ENCODE data around the gene ROR1.
"Not testable (repeated sequence)": the region's sequence is repeated elsewhere in the genome, so short reads cannot be mapped to it uniquely, and the experiment has no call there.

Gene ROR1

DNA sequence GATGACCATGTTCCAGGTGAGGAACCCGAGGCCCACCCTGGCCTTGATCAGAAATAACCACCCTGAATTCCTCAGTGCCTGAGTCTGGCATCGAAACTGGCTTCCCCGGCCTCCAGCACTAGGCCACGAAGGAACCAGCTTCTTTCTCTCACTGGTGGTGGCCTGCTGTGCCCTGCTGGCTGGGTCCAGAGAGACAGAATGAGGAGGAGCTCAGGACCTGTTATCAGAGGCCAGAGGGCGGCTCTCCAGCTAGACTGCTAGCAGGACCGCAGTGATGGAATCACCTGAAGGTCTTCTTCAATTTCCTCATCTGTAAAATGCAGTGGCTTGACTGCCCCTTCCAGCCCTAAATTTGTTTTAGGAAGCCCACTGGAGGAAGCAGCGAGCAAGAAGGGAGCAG, 20.5 kb downstream of the ROR1 start:
- no peak for TF ChIP-seq ZNF274 (IDR thresholded peaks at IDR 0.05; ENCODE audit: low read depth, low read length)
- no peak overlapping the region for H3K4me3 ChIP-seq (ENCODE audit: low read length)

DNA sequence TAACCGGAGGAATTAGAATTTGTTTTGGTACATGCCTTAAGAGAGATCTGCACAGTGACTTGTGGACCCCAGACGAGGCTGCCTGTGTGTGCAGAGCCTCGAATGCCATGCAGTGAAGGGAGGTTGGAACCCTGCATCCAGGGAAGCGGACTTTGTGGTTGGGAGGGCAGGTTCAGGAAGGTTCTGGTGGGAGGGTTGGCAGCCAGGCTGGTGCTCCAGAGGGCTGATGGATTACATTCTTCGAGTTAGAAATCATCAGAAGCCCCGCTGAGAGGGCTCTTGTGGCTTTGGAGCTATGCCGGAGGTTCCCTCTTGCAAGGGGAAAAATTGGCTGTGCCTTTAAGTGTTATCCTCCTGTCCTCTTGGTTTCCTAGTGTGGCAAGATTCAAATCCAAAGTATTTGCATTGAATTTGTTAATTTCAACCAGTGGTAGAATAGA, 21.1 kb downstream of the ROR1 start:
- no peak overlapping the region for H3K4me3 ChIP-seq (ENCODE audit: low read length)
- TF ChIP-seq ZNF274 (IDR thresholded peaks at IDR 0.05; ENCODE audit: low read depth, low read length) = no peak

DNA sequence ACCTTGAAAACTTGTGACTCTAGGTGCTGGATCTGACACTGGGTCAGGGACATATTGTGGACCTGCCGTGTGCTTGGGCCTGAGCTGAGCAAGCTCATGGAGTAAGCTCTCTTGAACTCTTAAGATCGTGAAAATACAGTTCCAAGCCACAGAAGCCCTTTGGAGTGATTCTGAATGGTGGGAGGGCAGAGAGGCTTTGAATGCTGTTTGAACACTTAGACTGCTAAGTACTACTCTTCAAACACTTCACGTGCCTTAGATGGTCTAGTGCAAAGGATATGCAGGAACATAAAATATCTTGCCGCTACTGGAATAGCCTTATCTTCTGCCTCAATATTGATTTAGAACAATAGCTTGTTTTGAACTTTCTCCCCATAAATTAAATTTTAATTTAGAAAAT, 21.6 kb downstream of the ROR1 start:
- no peak for TF ChIP-seq ZNF274 (IDR thresholded peaks at IDR 0.05; ENCODE audit: low read depth, low read length)
- H3K4me3 ChIP-seq (ENCODE audit: low read length) = no peak overlapping the region

DNA sequence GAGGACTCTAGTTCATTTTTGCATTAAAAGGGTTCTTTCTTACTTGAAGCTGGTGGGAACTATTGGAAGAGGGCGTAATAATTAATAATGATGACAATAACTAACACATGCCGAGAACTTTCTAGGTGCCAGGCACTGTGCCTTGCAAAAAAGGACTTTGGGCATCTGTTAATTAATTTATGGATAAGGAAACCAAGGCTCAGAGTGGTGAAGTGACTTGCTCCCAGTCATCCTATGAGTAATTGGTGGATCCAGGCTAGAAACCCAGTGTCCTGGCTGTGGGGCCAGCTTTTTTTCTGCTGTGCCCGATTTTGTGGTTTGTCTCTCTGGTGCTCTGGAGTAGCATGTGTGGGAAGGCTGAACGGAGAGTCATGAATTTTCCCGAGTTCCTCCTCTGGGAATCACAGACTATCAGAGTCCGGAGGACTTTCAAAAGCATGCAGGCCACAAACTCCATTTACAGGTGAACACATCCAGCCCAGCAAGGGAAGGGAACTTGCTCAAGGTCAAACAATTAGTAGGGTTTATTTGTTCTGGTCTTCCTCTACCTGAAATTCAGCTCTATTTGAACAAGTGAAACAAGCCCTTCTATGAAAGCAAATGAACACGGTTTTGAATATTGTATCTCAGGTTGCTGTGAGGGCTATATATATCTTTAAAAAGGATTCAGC, 23.4 kb downstream of the ROR1 start:
- H3K4me3 ChIP-seq (ENCODE audit: low read length) = no peak overlapping the region
- TF ChIP-seq ZNF274 (IDR thresholded peaks at IDR 0.05; ENCODE audit: low read depth, low read length) = no peak

GRCh38 chr1:63798284-63798683, 24.5 kb downstream of the ROR1 start:
- no peak overlapping the region for H3K4me3 ChIP-seq (ENCODE audit: low read length)
- TF ChIP-seq ZNF274 (IDR thresholded peaks at IDR 0.05; ENCODE audit: low read depth, low read length) = no peak

DNA sequence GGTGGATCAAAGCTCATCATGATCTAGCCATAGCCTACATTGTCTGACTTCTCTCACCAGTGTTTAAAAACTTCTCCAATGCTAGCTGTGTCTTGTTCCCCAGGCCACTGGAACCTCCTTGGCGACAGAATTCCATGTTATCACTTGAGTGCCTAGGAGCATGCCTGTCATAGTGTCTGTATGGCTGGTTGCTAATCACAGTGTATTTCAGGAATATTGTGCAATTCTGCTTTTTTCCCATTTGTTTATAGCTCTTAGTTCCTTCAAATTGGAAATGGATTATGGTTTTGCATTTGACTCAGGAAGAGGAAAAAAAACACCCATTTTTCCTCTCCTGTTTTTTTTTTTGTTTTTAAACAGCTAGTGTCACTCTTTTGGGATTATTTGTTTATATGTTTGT, 25.5 kb downstream of the ROR1 start:
- TF ChIP-seq ZNF274 (IDR thresholded peaks at IDR 0.05; ENCODE audit: low read depth, low read length) = no peak
- no peak overlapping the region for H3K4me3 ChIP-seq (ENCODE audit: low read length)

DNA sequence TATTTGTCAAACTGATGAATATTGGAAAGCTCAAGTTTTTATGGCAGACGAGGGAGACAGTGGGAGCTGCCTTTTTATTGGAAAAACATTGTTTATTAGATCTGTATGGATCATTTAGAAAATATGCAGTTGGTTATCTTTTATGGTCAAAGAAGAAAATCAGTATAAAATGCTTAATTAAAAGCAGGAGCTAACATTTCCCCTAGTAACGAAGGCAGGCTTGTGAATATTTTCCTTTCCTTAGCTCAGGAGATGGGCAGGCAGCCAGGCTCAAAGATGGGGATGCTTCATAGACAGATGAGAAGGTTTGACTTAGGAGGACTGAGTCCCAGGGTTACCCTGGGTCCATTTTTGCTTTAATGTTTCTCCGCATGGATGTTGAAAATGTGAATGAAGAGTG, 26.0 kb downstream of the ROR1 start:
- TF ChIP-seq ZNF274 (IDR thresholded peaks at IDR 0.05; ENCODE audit: low read depth, low read length) = no peak
- no peak overlapping the region for H3K4me3 ChIP-seq (ENCODE audit: low read length)

GRCh38 chr1:63802109-63802508, 28.3 kb downstream of the ROR1 start:
- no peak for TF ChIP-seq ZNF274 (IDR thresholded peaks at IDR 0.05; ENCODE audit: low read depth, low read length)
- H3K4me3 ChIP-seq (ENCODE audit: low read length) = no peak overlapping the region

DNA sequence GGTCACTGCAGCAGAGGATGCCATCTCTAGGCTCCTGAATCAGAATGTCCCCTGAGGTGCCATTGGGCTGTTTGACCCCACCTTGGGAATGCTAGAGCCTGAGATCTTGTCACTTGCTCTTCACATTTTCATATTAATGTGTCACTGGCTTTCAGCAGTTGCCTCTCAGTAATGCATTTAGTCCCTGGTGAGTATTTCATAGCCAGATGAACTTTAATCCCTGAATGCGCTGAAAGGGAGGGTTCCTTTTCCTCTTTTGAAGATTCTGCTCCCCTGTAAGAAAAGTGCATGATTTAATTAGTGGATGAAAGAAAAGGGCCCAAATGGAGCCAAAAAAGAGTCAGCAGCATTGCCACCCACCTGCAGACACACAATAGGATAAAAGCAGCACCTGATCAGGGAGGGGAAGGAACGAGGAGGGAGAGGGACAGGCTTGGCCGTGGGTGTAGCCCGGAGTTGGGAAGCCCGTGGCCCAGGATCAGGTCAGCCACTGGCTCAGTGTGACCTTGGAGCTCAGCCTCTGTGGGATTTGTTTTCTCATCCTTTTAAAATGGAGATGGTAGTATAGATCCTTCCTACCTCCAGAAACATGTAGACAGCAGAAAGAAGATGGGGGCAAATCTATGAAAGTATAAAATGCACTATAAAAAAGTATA, 31.1 kb downstream of the ROR1 start:
- no peak for TF ChIP-seq ZNF274 (IDR thresholded peaks at IDR 0.05; ENCODE audit: low read depth, low read length)
- H3K4me3 ChIP-seq (ENCODE audit: low read length) = no peak overlapping the region

DNA sequence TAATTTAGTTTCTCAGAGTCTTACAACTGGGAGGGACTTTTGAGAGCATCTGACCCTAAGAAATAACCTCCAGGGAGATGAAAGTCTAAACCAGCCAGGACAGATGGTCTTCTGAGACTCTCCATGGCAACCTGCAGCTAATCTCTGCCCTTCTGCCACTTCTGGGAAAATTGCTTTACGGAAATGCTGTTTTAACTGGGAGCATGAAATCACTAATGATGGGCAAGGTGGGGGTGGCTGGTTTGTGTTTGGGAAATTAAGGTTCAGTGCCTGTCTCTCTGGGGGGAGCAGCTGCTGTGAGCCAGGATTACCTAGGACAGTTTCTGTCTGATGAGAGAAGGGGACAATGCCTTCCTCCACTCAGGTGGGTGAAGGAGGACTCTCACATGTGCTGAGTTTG, 33.2 kb downstream of the ROR1 start:
- no peak overlapping the region for H3K4me3 ChIP-seq (ENCODE audit: low read length)
- no peak for TF ChIP-seq ZNF274 (IDR thresholded peaks at IDR 0.05; ENCODE audit: low read depth, low read length)

- H3K4me3 ChIP-seq (ENCODE audit: low read length) = no peak overlapping the region
- TF ChIP-seq ZNF274 (IDR thresholded peaks at IDR 0.05; ENCODE audit: low read depth, low read length) = no peak
These were observed 37.2 kb downstream of the ROR1 start for GRCh38 chr1:63810936-63811469.

DNA sequence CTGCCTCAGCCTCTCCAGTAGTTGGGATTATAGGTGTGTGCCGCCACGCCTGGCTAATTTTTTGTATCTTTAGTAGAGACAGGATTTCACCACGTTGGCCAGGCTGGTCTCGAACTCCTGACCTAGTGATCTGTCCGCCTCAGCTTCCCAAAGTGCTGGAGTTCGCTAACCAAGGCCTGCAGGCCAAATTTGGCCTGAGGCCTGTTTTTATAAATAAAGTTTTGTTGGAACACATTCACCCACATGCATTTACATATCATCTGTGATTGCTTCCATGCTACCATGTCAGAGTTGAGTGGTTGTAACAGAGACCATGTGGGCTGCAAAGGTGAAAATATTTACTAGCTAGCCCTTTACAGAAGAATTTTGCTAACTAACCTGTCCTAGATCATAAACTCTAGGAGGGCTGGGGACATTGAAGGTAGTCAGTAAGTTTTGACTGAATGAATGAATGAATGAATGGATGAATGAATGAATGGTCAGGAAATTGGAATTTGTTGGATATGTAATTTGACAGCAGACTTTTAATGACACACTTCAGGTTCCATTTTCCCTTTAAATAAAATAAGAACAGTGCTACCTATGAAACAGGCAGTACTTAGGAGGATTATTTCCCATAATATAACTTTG, 38.4 kb downstream of the ROR1 start:
- TF ChIP-seq ZNF274 (IDR thresholded peaks at IDR 0.05; ENCODE audit: low read depth, low read length) = no peak
- no peak overlapping the region for H3K4me3 ChIP-seq (ENCODE audit: low read length)

- TF ChIP-seq ZNF274 (IDR thresholded peaks at IDR 0.05; ENCODE audit: low read depth, low read length) = no peak
- no peak overlapping the region for H3K4me3 ChIP-seq (ENCODE audit: low read length)
These were observed 40.0 kb downstream of the ROR1 start for GRCh38 chr1:63813829-63814277.

DNA sequence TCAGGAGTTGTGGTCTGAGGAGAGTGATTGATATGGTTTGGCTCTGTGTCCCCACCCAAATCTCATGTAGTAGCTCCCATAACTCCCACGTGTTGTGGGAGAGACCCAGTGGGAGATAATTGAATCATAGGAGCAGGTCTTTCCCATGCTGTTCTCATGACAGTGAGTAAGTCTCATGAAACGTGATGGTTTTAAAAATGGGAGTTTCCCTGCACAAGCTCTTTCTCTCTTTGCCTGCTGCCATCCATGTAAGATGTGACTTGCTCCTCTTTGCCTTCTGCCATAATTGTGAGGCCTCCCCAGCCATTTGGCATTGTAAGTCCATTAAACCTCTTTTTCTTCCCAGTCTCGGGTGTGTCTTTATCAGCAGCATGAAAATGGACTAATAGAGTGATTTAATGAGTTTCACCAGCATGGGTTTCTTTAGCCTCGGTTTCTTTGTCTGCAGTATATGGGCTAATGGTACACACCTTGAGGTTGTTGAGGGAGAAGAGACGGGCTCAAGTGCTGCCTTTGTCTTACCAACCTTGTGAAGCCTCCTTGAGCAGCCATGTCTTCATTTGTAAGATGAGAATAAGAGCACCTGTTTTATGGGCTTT, 42.5 kb downstream of the ROR1 start:
- H3K4me3 ChIP-seq (ENCODE audit: low read length) = not testable (repeated sequence)
